A673 (cell line): Measurements from ENCODE around the gene BRSK2.

ENCODE experiments used
- EZH2 ChIP-seq: fragments of 200-600 bp; sonication (generic); IDR thresholded peaks from 2 replicates; pipeline ENCODE4 v1.6.1; 2017; ENCODE audit warnings: borderline replicate concordance, low read depth, mild to moderate bottlenecking, mixed read lengths, antibody characterized with exemption, low read length; ENCODE audit not compliant: poor library complexity, severe bottlenecking
- TF ChIP-seq, protein P1 (sequence below): fragments of 300-800, 200-600 bp; sonication (generic); conservative IDR thresholded peaks from 2 replicates; pipeline ENCODE4 v1.5.1; 2017; ENCODE audit warnings: low read depth, mild to moderate bottlenecking, antibody characterized with exemption, low read length, moderate library complexity, mixed read lengths

DNA sequence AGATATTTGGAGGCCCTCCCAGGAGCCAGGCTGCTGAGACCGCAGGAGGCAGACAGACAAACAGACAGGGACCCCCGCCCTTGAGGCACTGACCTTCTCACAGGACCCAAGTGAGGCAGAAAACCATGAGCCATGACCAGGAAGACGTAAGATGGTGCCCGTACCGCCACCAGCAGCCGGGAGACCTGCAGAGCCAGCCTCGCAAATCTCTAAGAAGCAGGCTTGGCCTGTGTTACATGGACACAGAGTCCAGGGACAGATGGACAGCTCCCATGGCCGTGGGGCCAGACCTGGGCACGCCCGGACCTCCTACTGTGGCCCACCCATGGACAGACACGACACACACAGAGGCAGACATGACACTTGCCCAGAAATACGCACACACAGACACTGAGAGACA, 49.6 kb upstream of the BRSK2 start:
- TF ChIP-seq, protein P1, sequence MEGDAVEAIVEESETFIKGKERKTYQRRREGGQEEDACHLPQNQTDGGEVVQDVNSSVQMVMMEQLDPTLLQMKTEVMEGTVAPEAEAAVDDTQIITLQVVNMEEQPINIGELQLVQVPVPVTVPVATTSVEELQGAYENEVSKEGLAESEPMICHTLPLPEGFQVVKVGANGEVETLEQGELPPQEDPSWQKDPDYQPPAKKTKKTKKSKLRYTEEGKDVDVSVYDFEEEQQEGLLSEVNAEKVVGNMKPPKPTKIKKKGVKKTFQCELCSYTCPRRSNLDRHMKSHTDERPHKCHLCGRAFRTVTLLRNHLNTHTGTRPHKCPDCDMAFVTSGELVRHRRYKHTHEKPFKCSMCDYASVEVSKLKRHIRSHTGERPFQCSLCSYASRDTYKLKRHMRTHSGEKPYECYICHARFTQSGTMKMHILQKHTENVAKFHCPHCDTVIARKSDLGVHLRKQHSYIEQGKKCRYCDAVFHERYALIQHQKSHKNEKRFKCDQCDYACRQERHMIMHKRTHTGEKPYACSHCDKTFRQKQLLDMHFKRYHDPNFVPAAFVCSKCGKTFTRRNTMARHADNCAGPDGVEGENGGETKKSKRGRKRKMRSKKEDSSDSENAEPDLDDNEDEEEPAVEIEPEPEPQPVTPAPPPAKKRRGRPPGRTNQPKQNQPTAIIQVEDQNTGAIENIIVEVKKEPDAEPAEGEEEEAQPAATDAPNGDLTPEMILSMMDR, result no peak
- TF ChIP-seq EZH2, result no peak
